Sigmoid colon (tissue), 7 donors: ENCODE measurements around the gene MBP. TPM values are rescaled to one million over a fixed set of nuclear protein-coding genes. Genes with fewer than 3 reads are reported as not detected.

ENCODE experiments used
- DNase-seq: peaks from one replicate; pipeline ENCODE4 v3.0.0-alpha.2; 2019
- H3K27ac ChIP-seq, 4 donors: fragments of 200-600 bp; sonication (generic); one replicate each; pipeline ENCODE4 v1.5.1; 2016 to 2019; ENCODE audit warnings: mild to moderate bottlenecking in 1 of 4
- H3K27me3 ChIP-seq, 3 donors: fragments of 200-600 bp; sonication (generic); one replicate each; pipeline ENCODE4 v1.5.1; 2019; ENCODE audit warnings: mild to moderate bottlenecking in 1 of 3
- H3K36me3 ChIP-seq, 4 donors: fragments of 200-600 bp; sonication (generic); one replicate each; pipeline ENCODE4 v1.5.1; 2016 to 2019
- H3K4me1 ChIP-seq, 4 donors: fragments of 200-600 bp; sonication (generic); one replicate each; pipeline ENCODE4 v1.5.1; 2017 to 2019
- H3K4me3 ChIP-seq, 4 donors: fragments of 200-600 bp; sonication (generic); one replicate each; pipeline ENCODE4 v1.5.1; 2017 to 2019; ENCODE audit warnings: mild to moderate bottlenecking in 2 of 4, moderate library complexity in 1 of 4
- H3K9me3 ChIP-seq, 4 donors: fragments of 200-600 bp in 3 of 4; sonication (generic) in 3 of 4; one replicate each; pipeline versions ENCODE4 v1.5.1 to v1.6.1; 2013 to 2019
- EP300 ChIP-seq, 4 donors: sonication (generic); formaldehyde crosslinking; IDR thresholded peaks; one replicate each; pipeline ENCODE4 v1.6.1; 2017; ENCODE audit warnings: antibody characterized with exemption in 4 of 4
- POLR2A ChIP-seq, 2 donors: fragments of 450-650 bp; IDR thresholded peaks; one replicate each; pipeline ENCODE4 v1.6.1; 2016; ENCODE audit warnings: antibody characterized with exemption in 2 of 2, mild to moderate bottlenecking in 2 of 2, moderate library complexity in 2 of 2
- POLR2AphosphoS5 ChIP-seq, 4 donors: sonication (generic); formaldehyde crosslinking; IDR thresholded peaks; one replicate each; pipeline ENCODE4 v1.6.1; 2017; ENCODE audit warnings: antibody characterized with exemption in 4 of 4
- WGBS, 2 donors: extraction: QIAGEN DNeasy Blood & Tissue Kit; methylation state at CpG; one replicate each; pipeline ENCODE4 v1.1.7; 2013; 5-methylcytosine and 5-hydroxymethylcytosine counted together
- intact Hi-C: fragments of 100-400 bp; cut with DNase I; formaldehyde crosslinking; loops from one replicate; pipeline ENCODE4 v1.15.1; 2023
- polyA plus RNA-seq, 3 donors: library from polyadenylated mRNA; stranded (reverse); fragments of 200-250 nt; gene quantifications; one replicate each; pipeline ENCODE4 v1.2.3, GENCODE V29; 2013
- total RNA-seq, 4 donors: library from RNA; depleted of rRNA; stranded (reverse); fragments of >200 nt; gene quantifications; one replicate each; pipeline ENCODE4 v1.1.0, GENCODE V29; 2016
- TF ChIP-seq, protein P1 (sequence below), 4 experiments: fragments of 450-650 bp in 3 of 4; fragments of 200-600 bp in 1 of 4; IDR thresholded peaks; one replicate each; pipeline ENCODE4 v1.5.1; 2016 to 2019; ENCODE audit warnings: antibody characterized with exemption in 4 of 4, mild to moderate bottlenecking in 3 of 4, moderate library complexity in 2 of 4
- donor health status: healthy with polysubstance abuse.
- donor health status: Bipolar disorder and iron deficiency.
- donor health status: healthy.

Gene MBP
- total and polyA plus RNA-seq, 7 donors = 18.3 to 30.7 (median 24.0) TPM

DNA sequence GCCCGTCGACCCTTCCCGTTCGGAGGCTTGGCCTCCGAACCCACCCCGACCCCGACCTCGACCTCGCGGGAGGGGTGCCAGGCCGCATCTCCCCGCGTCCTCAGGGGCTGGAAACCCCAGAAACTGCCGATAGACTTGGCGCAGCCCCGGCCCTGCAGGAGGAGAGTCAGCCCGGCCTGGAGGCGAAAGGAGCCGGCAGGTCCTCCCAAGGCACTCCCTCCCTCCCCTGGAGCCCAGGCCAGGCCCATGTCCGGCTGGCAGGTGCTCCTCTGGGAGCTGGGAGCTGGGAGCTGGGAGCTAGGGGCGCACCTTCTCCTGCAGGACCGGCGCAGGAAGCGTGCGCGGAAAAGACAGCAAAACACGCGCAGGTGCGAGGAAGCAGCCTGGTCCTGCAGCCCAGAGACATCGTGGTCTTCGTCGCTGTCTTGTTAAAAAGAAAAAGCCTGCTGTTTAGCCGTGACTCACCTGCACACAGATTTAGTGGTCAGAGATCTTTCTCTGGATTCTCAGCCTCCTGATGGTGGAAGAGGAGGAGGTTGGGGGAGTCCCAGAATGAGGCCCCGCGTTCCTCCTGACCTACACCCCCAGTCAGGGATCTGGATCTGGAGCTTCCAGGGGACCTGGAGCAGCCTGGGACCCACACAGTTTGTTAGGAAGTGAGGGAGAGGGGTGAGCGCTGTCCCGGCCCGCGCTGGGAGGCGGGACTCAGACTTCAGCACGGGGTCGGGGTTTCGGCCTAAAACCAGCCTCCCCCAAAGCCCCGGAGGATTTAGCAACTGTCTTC is 660 bp upstream of the MBP start:
- Histone ChIP-seq H3K27ac (peak overlapping the region; percentile 78 to 90 (median 86)), H3K27me3 (peaks cover 16 to 43% (median 24%) of the 10 kb centered on the region in 3 donors), H3K4me3 (peak overlapping the region; percentile 51 to 75 (median 59)), H3K4me1 (peaks cover 0 to 51% (median 35%) of the 10 kb centered on the region in 4 donors), H3K9me3 (no peaks in the 10 kb centered on the region), H3K36me3 (no peaks in the 10 kb centered on the region)
- 24 to 38% methylated on average over 44 of the region's 44 CpGs for WGBS, 2 donors
- intact Hi-C loops = no loop called here
- no peak for TF ChIP-seq EP300 (IDR thresholded peaks at IDR 0.05)
- TF ChIP-seq, protein P1, sequence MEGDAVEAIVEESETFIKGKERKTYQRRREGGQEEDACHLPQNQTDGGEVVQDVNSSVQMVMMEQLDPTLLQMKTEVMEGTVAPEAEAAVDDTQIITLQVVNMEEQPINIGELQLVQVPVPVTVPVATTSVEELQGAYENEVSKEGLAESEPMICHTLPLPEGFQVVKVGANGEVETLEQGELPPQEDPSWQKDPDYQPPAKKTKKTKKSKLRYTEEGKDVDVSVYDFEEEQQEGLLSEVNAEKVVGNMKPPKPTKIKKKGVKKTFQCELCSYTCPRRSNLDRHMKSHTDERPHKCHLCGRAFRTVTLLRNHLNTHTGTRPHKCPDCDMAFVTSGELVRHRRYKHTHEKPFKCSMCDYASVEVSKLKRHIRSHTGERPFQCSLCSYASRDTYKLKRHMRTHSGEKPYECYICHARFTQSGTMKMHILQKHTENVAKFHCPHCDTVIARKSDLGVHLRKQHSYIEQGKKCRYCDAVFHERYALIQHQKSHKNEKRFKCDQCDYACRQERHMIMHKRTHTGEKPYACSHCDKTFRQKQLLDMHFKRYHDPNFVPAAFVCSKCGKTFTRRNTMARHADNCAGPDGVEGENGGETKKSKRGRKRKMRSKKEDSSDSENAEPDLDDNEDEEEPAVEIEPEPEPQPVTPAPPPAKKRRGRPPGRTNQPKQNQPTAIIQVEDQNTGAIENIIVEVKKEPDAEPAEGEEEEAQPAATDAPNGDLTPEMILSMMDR (IDR thresholded peaks at IDR 0.05) = no peak
- peak in 2 of 4 donors; percentile 34 to 46 for TF ChIP-seq POLR2AphosphoS5 (IDR thresholded peaks at IDR 0.05)
- no peak for TF ChIP-seq POLR2A (IDR thresholded peaks at IDR 0.05)
- DNase-seq = peak; percentile 84

DNA sequence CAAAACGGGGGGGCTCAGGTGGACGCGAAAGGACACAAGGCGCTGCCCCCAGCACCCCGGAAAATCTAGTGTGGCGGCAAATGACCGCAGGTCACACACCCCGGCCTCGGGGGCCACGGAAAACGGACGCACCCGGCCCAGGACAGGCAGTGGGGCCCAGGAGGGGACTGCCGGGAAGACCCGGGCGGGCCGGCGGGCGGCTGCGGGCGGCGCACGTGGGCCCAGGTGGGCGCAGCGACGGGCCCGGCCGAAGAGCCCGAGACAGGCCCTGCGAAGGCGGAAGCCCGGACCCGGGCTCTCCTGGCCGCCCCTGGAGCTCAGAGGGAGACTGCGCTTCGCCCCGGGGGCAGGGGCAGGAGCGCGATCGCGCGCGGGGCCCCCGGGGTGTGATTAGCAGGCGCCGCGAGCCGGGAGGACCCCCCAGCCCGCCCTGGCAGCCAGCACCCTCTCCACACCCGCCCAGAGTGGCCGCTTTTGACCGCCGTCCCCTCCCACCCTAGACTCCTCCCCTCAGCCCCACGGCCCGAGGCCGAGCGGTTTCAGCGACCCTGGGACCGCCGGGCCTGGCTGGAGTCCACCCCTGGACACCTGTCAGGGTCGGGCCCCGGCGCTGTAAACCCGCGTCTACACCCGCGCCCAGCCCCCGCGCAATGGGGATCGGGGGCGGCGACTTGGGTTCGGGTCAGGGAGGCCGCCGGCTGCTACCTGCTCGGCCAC is 773 bp downstream of the MBP start:
- TF ChIP-seq EP300 (IDR thresholded peaks at IDR 0.05) (no peak), POLR2A (IDR thresholded peaks at IDR 0.05) (peak in 1 of 2 donors; percentile 42), POLR2AphosphoS5 (IDR thresholded peaks at IDR 0.05) (peak in 3 of 4 donors; percentile 8 to 47 (median 41))
- TF ChIP-seq, protein P1 (IDR thresholded peaks at IDR 0.05) = no peak
- no peaks in the 10 kb centered on the region for H3K9me3 ChIP-seq
- H3K4me3 ChIP-seq = peak overlapping the region; percentile 51 to 75 (median 59)
- peak; percentile 85 for DNase-seq
- intact Hi-C loops = no loop called here
- WGBS, 2 donors = 0% methylated on average over 76 of the region's 76 CpGs
- H3K27me3 ChIP-seq = peaks cover 16 to 51% (median 24%) of the 10 kb centered on the region in 3 donors
- H3K4me1 ChIP-seq = peaks cover 0 to 56% (median 43%) of the 10 kb centered on the region in 4 donors
- H3K27ac ChIP-seq = peak overlapping the region; percentile 78 to 90 (median 86)
- H3K36me3 ChIP-seq = no peaks in the 10 kb centered on the region

DNA sequence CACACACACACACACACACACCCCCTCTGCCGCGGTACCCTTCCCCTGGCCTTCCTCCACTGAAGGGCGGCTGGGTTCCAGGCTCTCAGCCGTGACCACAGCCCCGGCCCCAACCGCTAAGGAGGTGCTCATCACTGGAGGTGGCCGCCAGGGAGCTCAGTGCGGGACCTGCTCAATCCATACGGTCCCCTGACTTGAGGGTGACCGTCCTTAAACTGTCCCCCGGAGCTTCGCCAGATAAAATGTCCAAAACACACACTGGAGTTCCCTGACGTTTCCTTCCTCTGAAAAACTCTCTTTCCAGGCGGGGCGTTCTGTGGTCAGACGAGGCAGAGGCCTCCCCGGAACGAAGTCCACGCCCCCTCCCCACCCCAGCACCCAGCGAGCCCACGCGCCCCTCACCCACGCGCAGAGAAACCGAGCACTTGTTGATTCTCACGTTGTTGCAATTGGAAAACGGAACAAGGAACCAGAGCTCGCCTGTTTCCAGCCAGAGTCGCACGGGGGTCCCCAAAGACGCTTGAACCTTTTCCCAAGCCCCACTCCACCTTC is 1.4 kb downstream of the MBP start:
- intact Hi-C loops = no loop called here
- Histone ChIP-seq H3K9me3 (no peaks in the 10 kb centered on the region), H3K27ac (peak overlapping the region; percentile 78 to 90 (median 86)), H3K4me3 (peak overlapping the region; percentile 51 to 75 (median 59)), H3K36me3 (no peaks in the 10 kb centered on the region), H3K4me1 (peaks cover 0 to 56% (median 43%) of the 10 kb centered on the region in 4 donors), H3K27me3 (peaks cover 16 to 53% (median 24%) of the 10 kb centered on the region in 3 donors)
- DNase-seq = peak; percentile 64
- TF ChIP-seq EP300 (IDR thresholded peaks at IDR 0.05) = no peak
- TF ChIP-seq POLR2AphosphoS5 (IDR thresholded peaks at IDR 0.05) = peak in 2 of 4 donors; percentile 42 to 59
- TF ChIP-seq POLR2A (IDR thresholded peaks at IDR 0.05) = no peak
- TF ChIP-seq, protein P1 (IDR thresholded peaks at IDR 0.05) = no peak
- WGBS, 2 donors = 1 to 2% methylated on average over 31 of the region's 31 CpGs

DNA sequence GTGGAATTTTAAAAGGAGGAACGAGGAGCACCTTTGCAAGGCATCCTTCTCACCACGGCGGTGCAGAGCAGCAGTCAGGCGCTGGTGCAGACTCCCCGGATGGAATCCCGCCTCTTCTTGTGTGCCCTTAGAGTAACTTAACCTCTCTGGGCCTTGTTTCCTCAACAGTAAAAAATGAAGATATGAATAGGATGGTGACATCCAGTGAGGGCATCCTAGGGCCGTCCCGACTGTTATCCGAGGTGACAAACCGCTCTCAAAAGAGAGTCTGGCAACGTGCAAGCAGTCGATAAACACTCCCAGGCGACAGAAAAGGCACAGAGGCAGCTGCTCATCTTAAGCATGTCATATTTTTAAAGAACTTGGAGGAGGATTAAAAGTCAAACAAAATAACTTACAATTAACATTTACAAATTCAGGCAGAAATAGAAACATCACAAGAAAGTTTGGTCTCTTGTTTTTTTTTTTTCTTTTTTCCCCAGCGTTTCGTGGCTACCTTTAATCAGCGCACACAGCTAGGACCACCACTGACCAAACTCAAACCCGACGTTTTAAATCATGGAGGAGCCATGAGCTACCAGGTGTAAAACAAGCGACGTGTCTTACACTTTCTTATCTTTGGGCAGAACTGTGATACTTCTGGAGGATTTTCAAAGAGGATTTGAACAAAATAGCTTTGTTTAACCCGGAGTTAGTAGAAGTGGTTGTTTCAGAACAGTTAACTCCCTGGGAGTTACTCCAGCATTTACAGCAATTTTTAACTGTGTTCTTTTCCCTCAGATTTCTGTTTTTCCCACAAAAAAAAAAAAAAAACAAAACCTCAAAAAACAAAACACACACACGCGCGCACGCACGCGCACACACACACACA is 2.1 kb downstream of the MBP start:
- no peak for TF ChIP-seq EP300 (IDR thresholded peaks at IDR 0.05)
- TF ChIP-seq, protein P1 (IDR thresholded peaks at IDR 0.05) = no peak
- TF ChIP-seq POLR2A (IDR thresholded peaks at IDR 0.05) = no peak
- no peak for TF ChIP-seq POLR2AphosphoS5 (IDR thresholded peaks at IDR 0.05)
- peak overlapping the region; percentile 78 to 90 (median 86) for H3K27ac ChIP-seq
- WGBS, 2 donors = 48 to 49% methylated on average over 27 of the region's 27 CpGs
- H3K36me3 ChIP-seq = no peaks in the 10 kb centered on the region
- H3K4me1 ChIP-seq = peaks cover 0 to 56% (median 43%) of the 10 kb centered on the region in 4 donors
- intact Hi-C loops = no loop called here
- H3K9me3 ChIP-seq = no peaks in the 10 kb centered on the region
- peak overlapping the region in 3 of 4 donors; percentile 52 to 75 (median 66) for H3K4me3 ChIP-seq
- peaks cover 16 to 54% (median 24%) of the 10 kb centered on the region in 3 donors for H3K27me3 ChIP-seq
- DNase-seq = peak; percentile 55
